IMR-90 (cell line): ENCODE measurements around the gene PET117. TPM values are rescaled to one million over a fixed set of nuclear protein-coding genes. Genes with fewer than 3 reads are reported as not detected.

Source experiments
- ATAC-seq: fragments of 200-7000 bp; cut with Tn5 transposase; 2 replicates; pipeline ENCODE4 v1.9.1; 2020; ENCODE audit warnings: low read depth, mild to moderate bottlenecking, moderate library complexity
- BruUV-seq: library from RNA; stranded (reverse); fragments of 400-500 nt; replicated peaks from 2 replicates; lab custom pipeline; 2021; lab: Mats Ljungman, UMichigan
- CTCF ChIA-PET: fragments of 300-600 bp; formaldehyde crosslinking; extraction: SDS; loops from one replicate; lab custom pipeline; 2021; ENCODE audit warnings: antibody characterized with exemption; lab: Yijun Ruan, JAX
- POLR2A ChIA-PET: fragments of 300-600 bp; sonication (Branson Sonifier 250); formaldehyde crosslinking; loops from one replicate; lab custom pipeline; 2022; ENCODE audit warnings: antibody characterized with exemption; ENCODE audit not compliant: unreplicated experiment; lab: Charles Lee
- DNase-seq: peaks from one replicate; pipeline ENCODE4 v3.0.0; 2013
- H2AFZ ChIP-seq: replicated peaks from 2 replicates; pipeline ENCODE3; 2013; ENCODE audit warnings: low read length, mild to moderate bottlenecking; ENCODE audit not compliant: poor library complexity
- H2AK5ac ChIP-seq: 2 replicates; pipeline ENCODE4 v1.6.1; 2013; ENCODE audit warnings: low read depth, low read length, inconsistent platforms
- H2AK9ac ChIP-seq: replicated peaks from 2 replicates; pipeline ENCODE3; 2013; ENCODE audit warnings: mild to moderate bottlenecking, low read depth, low read length, moderate library complexity; ENCODE audit not compliant: poor library complexity
- H2BK120ac ChIP-seq: 2 replicates; pipeline ENCODE4 v1.6.1; 2013; ENCODE audit warnings: low read depth, low read length, inconsistent platforms
- H2BK15ac ChIP-seq: 3 replicates; pipeline ENCODE4 v1.6.1; 2013; ENCODE audit warnings: low read depth, low read length, inconsistent platforms
- H2BK20ac ChIP-seq: 2 replicates; pipeline ENCODE4 v1.6.1; 2013; ENCODE audit warnings: low read depth, mild to moderate bottlenecking, inconsistent platforms, low read length, moderate library complexity
- H2BK5ac ChIP-seq: 2 replicates; pipeline ENCODE4 v1.6.1; 2013; ENCODE audit warnings: mild to moderate bottlenecking, low read depth, low read length, inconsistent platforms; ENCODE audit not compliant: poor library complexity, severe bottlenecking
- H3K14ac ChIP-seq: replicated peaks from 2 replicates; pipeline ENCODE4 v1.6.1; 2013; ENCODE audit warnings: low read depth, low read length, inconsistent platforms
- H3K18ac ChIP-seq: 2 replicates; pipeline ENCODE4 v1.6.1; 2013; ENCODE audit warnings: low read depth, low read length, control low read depth
- H3K23ac ChIP-seq: 2 replicates; pipeline ENCODE4 v1.6.1; 2013; ENCODE audit warnings: low read depth, low read length, inconsistent platforms
- H3K27ac ChIP-seq: 2 replicates; pipeline ENCODE4 v1.5.1; 2013; ENCODE audit warnings: mild to moderate bottlenecking, control low read depth, low read length; ENCODE audit not compliant: insufficient read depth
- H3K27me3 ChIP-seq: 2 replicates; pipeline ENCODE4 v1.6.1; 2013; ENCODE audit warnings: low read length; ENCODE audit not compliant: control insufficient read depth, insufficient read depth
- H3K36me3 ChIP-seq: 2 replicates; pipeline ENCODE4 v1.6.1; 2013; ENCODE audit warnings: low read length, mixed read lengths; ENCODE audit not compliant: control insufficient read depth, insufficient read depth
- H3K4ac ChIP-seq: 2 replicates; pipeline ENCODE4 v1.6.1; 2013; ENCODE audit warnings: low read depth, low read length, inconsistent platforms
- H3K4me1 ChIP-seq: 2 replicates; pipeline ENCODE4 v1.6.1; 2013; ENCODE audit warnings: low read length, mixed read lengths; ENCODE audit not compliant: control insufficient read depth, insufficient read depth
- H3K4me2 ChIP-seq: 2 replicates; pipeline ENCODE4 v1.6.1; 2013; ENCODE audit warnings: low read depth, mild to moderate bottlenecking, control low read depth, low read length, moderate library complexity
- H3K4me3 ChIP-seq: 2 replicates; pipeline ENCODE4 v1.5.1; 2013; ENCODE audit warnings: low read depth, mild to moderate bottlenecking, control low read depth, low read length, moderate library complexity; ENCODE audit not compliant: insufficient read depth
- H3K56ac ChIP-seq: 2 replicates; pipeline ENCODE4 v1.6.1; 2013; ENCODE audit warnings: low read length, inconsistent platforms; ENCODE audit not compliant: insufficient read depth; ENCODE audit errors: extremely low read depth
- H3K79me1 ChIP-seq, 2 experiments: 2 replicates each; pipeline ENCODE4 v1.6.1; 2013; ENCODE audit warnings: low read length in 2 of 2, inconsistent platforms in 1 of 2, low read depth in 1 of 2
- H3K9ac ChIP-seq: 2 replicates; pipeline ENCODE4 v1.6.1; 2013; ENCODE audit warnings: low read depth, low read length, control low read depth
- H3K9me1 ChIP-seq: 2 replicates; pipeline ENCODE4 v1.6.1; 2013; ENCODE audit warnings: low read length, inconsistent platforms; ENCODE audit not compliant: insufficient read depth
- H3K9me3 ChIP-seq: 2 replicates; pipeline ENCODE4 v1.6.1; 2013; ENCODE audit warnings: low read length; ENCODE audit not compliant: control insufficient read depth, insufficient read depth
- H4K20me1 ChIP-seq: 2 replicates; pipeline ENCODE4 v1.6.1; 2013; ENCODE audit warnings: low read length, inconsistent platforms; ENCODE audit not compliant: insufficient read depth
- H4K5ac ChIP-seq: 2 replicates; pipeline ENCODE4 v1.6.1; 2013; ENCODE audit warnings: mild to moderate bottlenecking, low read depth, low read length, control low read depth
- H4K8ac ChIP-seq, 2 experiments: 2 replicates each; pipeline ENCODE4 v1.6.1; 2013; ENCODE audit warnings: low read depth in 2 of 2, low read length in 2 of 2, control low read depth in 1 of 2, inconsistent platforms in 1 of 2
- H4K91ac ChIP-seq: 2 replicates; pipeline ENCODE4 v1.6.1; 2013; ENCODE audit warnings: low read depth, low read length, inconsistent platforms; ENCODE audit not compliant: insufficient read depth
- BHLHE40 ChIP-seq: fragments of 150-350 bp; IDR thresholded peaks from 2 replicates; pipeline ENCODE4 v1.6.1; 2016; ENCODE audit warnings: mild to moderate bottlenecking, low read depth, low read length
- CEBPB ChIP-seq: IDR thresholded peaks from 2 replicates; pipeline ENCODE4 v1.6.1; 2012; ENCODE audit warnings: low read depth, low read length, improper control_type of control experiment
- CHD1 ChIP-seq: IDR thresholded peaks from 2 replicates; pipeline ENCODE4 v1.6.1; 2012; ENCODE audit warnings: low read depth, low read length, improper control_type of control experiment
- CTCF ChIP-seq: conservative IDR thresholded peaks from 2 replicates; pipeline ENCODE4 v1.5.1; 2012; ENCODE audit warnings: mild to moderate bottlenecking, low read depth, low read length, improper control_type of control experiment
- FOS ChIP-seq: fragments of 150-350 bp; IDR thresholded peaks from 2 replicates; pipeline ENCODE4 v1.6.1; 2016; ENCODE audit warnings: low read depth, low read length
- MAFK ChIP-seq: IDR thresholded peaks from 2 replicates; pipeline ENCODE4 v1.6.1; 2012; ENCODE audit warnings: low read depth, low read length, improper control_type of control experiment
- MAZ ChIP-seq: IDR thresholded peaks from 2 replicates; pipeline ENCODE4 v1.6.1; 2012; ENCODE audit warnings: low read depth, mild to moderate bottlenecking, low read length, improper control_type of control experiment, moderate library complexity, borderline replicate concordance
- MXI1 ChIP-seq: IDR thresholded peaks from 2 replicates; pipeline ENCODE4 v1.6.1; 2012; ENCODE audit warnings: low read depth, mild to moderate bottlenecking, low read length, moderate library complexity, borderline replicate concordance
- NFE2L2 ChIP-seq: fragments of 150-350 bp; IDR thresholded peaks from 2 replicates; pipeline ENCODE4 v1.6.1; 2016; ENCODE audit warnings: low read depth, mild to moderate bottlenecking, low read length
- POLR2A ChIP-seq: IDR thresholded peaks from 2 replicates; pipeline ENCODE4 v1.6.1; 2012; ENCODE audit warnings: mild to moderate bottlenecking, low read depth, low read length
- RAD21 ChIP-seq: IDR thresholded peaks from 2 replicates; pipeline ENCODE4 v1.6.1; 2012; ENCODE audit warnings: low read length, improper control_type of control experiment
- RCOR1 ChIP-seq: IDR thresholded peaks from 2 replicates; pipeline ENCODE4 v1.6.1; 2012; ENCODE audit warnings: mild to moderate bottlenecking, low read length, improper control_type of control experiment; ENCODE audit not compliant: insufficient replicate concordance
- RFX5 ChIP-seq: IDR thresholded peaks from 2 replicates; pipeline ENCODE4 v1.8.0; 2012; ENCODE audit warnings: low read depth, mild to moderate bottlenecking, low read length, moderate library complexity
- SMC3 ChIP-seq: fragments of 150-350 bp; IDR thresholded peaks from 2 replicates; pipeline ENCODE4 v1.6.1; 2016; ENCODE audit warnings: low read depth, mild to moderate bottlenecking, antibody characterized with exemption, low read length, moderate library complexity
- USF2 ChIP-seq: fragments of 150-350 bp; IDR thresholded peaks from 2 replicates; pipeline ENCODE4 v1.6.1; 2017; ENCODE audit warnings: mild to moderate bottlenecking, antibody characterized with exemption, low read length, low read depth
- WGBS, 2 experiments: methylation state at CpG; one replicate each; pipeline versions ENCODE4 v1.1.5 to v1.1.7; 2013; ENCODE audit warnings: missing lambda C conversion rate in 2 of 2; ENCODE audit not compliant: insufficient read length in 1 of 2; ENCODE audit errors: extremely low coverage in 2 of 2; 5-methylcytosine and 5-hydroxymethylcytosine counted together
- dilution Hi-C: fragments of 300-500 bp; cut with HindIII; formaldehyde crosslinking; loops from one replicate; pipeline ENCODE4 v1.14.3; 2018; ENCODE audit warnings: low sequenced_read_pairs; ENCODE audit not compliant: unreplicated experiment
- in situ Hi-C: fragments of 300-500 bp; cut with MboI; formaldehyde crosslinking; loops from 3 replicates; pipeline ENCODE4 v1.14.3; 2019; ENCODE audit warnings: low sequenced_read_pairs, inconsistent platforms, mixed read lengths
- intact Hi-C: fragments of 100-400 bp; cut with micrococcal nuclease; formaldehyde crosslinking; loops from 2 replicates; pipeline ENCODE4 v1.10.0; 2022
- polyA plus RNA-seq, 3 experiments: library from polyadenylated mRNA; depleted of rRNA; stranded (reverse); fragments of >200 nt; gene quantifications; 2 replicates each; pipeline ENCODE4 v1.2.3, GENCODE V29; 2012; ENCODE audit warnings: low replicate concordance in 1 of 3
- total RNA-seq: library from RNA; depleted of rRNA; stranded (reverse); fragments of >200 nt; gene quantifications from 2 replicates; pipeline ENCODE4 v1.2.3, GENCODE V29; 2012
- TF ChIP-seq, protein P1 (sequence below): fragments of 150-350 bp; IDR thresholded peaks from 2 replicates; pipeline ENCODE4 v1.6.1; 2016; ENCODE audit warnings: low read depth, mild to moderate bottlenecking, low read length, moderate library complexity, borderline replicate concordance

The PET117 gene
- total and polyA plus RNA-seq, 2 of the 4 experiments (the other 2 are of a cell fraction), result 3.9 to 8.3 TPM

DNA sequence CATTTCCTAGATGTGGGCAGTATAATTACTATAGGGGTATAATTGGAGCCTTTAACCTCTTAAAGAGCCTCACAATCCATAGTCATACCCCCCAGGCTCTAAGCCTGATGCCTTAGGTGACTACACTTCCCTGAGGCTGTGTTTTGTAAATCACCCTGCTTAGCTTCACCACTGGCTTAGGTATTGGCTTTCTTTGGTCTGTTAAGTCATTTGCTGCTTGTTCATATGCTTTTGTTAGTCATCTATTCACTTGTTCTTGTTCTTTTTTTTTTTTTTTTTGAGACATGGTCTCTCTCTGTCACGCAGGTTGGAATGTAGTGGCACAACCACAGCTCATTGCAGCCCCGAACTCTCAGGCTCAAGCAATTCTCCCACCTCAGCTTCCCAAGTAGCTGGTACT lies 26.7 kb downstream of the PET117 start:
- ChIA-PET CTCF (interaction anchor here (0.7 kb wide), 1 partner anchor 10 kb away, joined by 3 read pairs; no protein-coding TSS in a partner anchor), POLR2A (no interaction called here)
- H3K36me3 ChIP-seq, result peaks cover 21% of the 10 kb centered on the region
- DNase-seq (peak; percentile 56), ATAC-seq (no peak)
- no peaks in the 10 kb centered on the region for H3K4me1 ChIP-seq
- H4K8ac ChIP-seq, result no peak overlapping the region
- no peak overlapping the region for H2BK5ac ChIP-seq
- H3K4me2 ChIP-seq, result no peak overlapping the region
- no peaks in the 10 kb centered on the region for H3K9me3 ChIP-seq
- H2BK20ac ChIP-seq, result no peak overlapping the region
- TF ChIP-seq FOS, result no peak
- TF ChIP-seq USF2, result no peak
- TF ChIP-seq MXI1, result no peak
- TF ChIP-seq CHD1, result no peak
- no peak for TF ChIP-seq RCOR1
- no peak for TF ChIP-seq POLR2A
- no peak for TF ChIP-seq RFX5
- TF ChIP-seq, protein P1, sequence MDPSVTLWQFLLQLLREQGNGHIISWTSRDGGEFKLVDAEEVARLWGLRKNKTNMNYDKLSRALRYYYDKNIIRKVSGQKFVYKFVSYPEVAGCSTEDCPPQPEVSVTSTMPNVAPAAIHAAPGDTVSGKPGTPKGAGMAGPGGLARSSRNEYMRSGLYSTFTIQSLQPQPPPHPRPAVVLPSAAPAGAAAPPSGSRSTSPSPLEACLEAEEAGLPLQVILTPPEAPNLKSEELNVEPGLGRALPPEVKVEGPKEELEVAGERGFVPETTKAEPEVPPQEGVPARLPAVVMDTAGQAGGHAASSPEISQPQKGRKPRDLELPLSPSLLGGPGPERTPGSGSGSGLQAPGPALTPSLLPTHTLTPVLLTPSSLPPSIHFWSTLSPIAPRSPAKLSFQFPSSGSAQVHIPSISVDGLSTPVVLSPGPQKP, result no peak
- no peak for TF ChIP-seq MAFK
- TF ChIP-seq BHLHE40, result no peak
- no peak for TF ChIP-seq RAD21
- TF ChIP-seq NFE2L2, result no peak
- TF ChIP-seq SMC3, result no peak
- no peak for TF ChIP-seq CTCF
- TF ChIP-seq MAZ, result no peak
- no peak for TF ChIP-seq CEBPB
- H2AK9ac ChIP-seq, result no peak overlapping the region
- H2BK120ac ChIP-seq, result no peak overlapping the region
- no peak overlapping the region for H3K9ac ChIP-seq
- intact Hi-C loops (no loop called here), dilution Hi-C loops (no loop called here), in situ Hi-C loops (no loop called here)
- H3K79me1 ChIP-seq, result peaks cover 4 to 14% of the 10 kb centered on the region in 2 experiments; a peak in 3 of 4 replicates
- no peak overlapping the region for H4K91ac ChIP-seq
- no peak overlapping the region for H3K4me3 ChIP-seq
- H2AFZ ChIP-seq, result no peak overlapping the region
- H4K20me1 ChIP-seq, result peaks cover 2% of the 10 kb centered on the region; the same call in 1 of the 2 replicates
- no peak overlapping the region for H4K5ac ChIP-seq
- no peak overlapping the region for H3K23ac ChIP-seq
- no peak overlapping the region for H2AK5ac ChIP-seq
- no CpG with 5 or more reads among the region's 2 CpGs for WGBS, 2 experiments
- H3K9me1 ChIP-seq, result 0 out of 2 replicates have a peak, but pooled peaks cover 8% of the 10 kb centered on the region
- H3K14ac ChIP-seq, result no peak overlapping the region
- no peak overlapping the region for H3K56ac ChIP-seq
- H2BK15ac ChIP-seq, result no peak overlapping the region
- no peak overlapping the region for H3K18ac ChIP-seq
- no TSS peak for BruUV-seq
- no peak overlapping the region for H3K27ac ChIP-seq
- H3K27me3 ChIP-seq, result no peaks in the 10 kb centered on the region
- H3K4ac ChIP-seq, result no peak overlapping the region
